Measurements from ENCODE around the gene ATF3.
"Not testable (repeated sequence)": the region's sequence is repeated elsewhere in the genome, so short reads cannot be mapped to it uniquely, and the experiment has no call there.

Gene ATF3

GRCh38 chr1:212649020-212649419 lies 40.5 kb downstream of the ATF3 start:
- DNase-seq (ENCODE audit: low read depth): no peak
- H3K4me3 ChIP-seq (ENCODE audit: low read depth, low read length): no peak overlapping the region
- TF ChIP-seq CTCF (IDR thresholded peaks at IDR 0.05; ENCODE audit: insufficient read depth, low read depth, low read length, missing control alignments): no peak

GRCh38 chr1:212650228-212650627 lies 41.7 kb downstream of the ATF3 start:
- H3K4me3 ChIP-seq (ENCODE audit: low read depth, low read length): no peak overlapping the region
- DNase-seq (ENCODE audit: low read depth): no peak
- no peak for TF ChIP-seq CTCF (IDR thresholded peaks at IDR 0.05; ENCODE audit: insufficient read depth, low read depth, low read length, missing control alignments)

- no peak for DNase-seq (ENCODE audit: low read depth)
- no peak overlapping the region for H3K4me3 ChIP-seq (ENCODE audit: low read depth, low read length)
- TF ChIP-seq CTCF (IDR thresholded peaks at IDR 0.05; ENCODE audit: insufficient read depth, low read depth, low read length, missing control alignments): no peak
Observed at GRCh38 chr1:212651521-212651920, 43.0 kb downstream of the ATF3 start.

- no peak overlapping the region for H3K4me3 ChIP-seq (ENCODE audit: low read depth, low read length)
- no peak for DNase-seq (ENCODE audit: low read depth)
- no peak for TF ChIP-seq CTCF (IDR thresholded peaks at IDR 0.05; ENCODE audit: insufficient read depth, low read depth, low read length, missing control alignments)
Observed at GRCh38 chr1:212651977-212652376, 43.4 kb downstream of the ATF3 start.

- TF ChIP-seq CTCF (IDR thresholded peaks at IDR 0.05; ENCODE audit: insufficient read depth, low read depth, low read length, missing control alignments): no peak
- H3K4me3 ChIP-seq (ENCODE audit: low read depth, low read length): no peak overlapping the region
- DNase-seq (ENCODE audit: low read depth): no peak
Observed at GRCh38 chr1:212652609-212653008, 44.0 kb downstream of the ATF3 start.

GRCh38 chr1:212655668-212656440 lies 47.3 kb downstream of the ATF3 start:
- no peak for TF ChIP-seq CTCF (IDR thresholded peaks at IDR 0.05; ENCODE audit: insufficient read depth, low read depth, low read length, missing control alignments)
- H3K4me3 ChIP-seq (ENCODE audit: low read depth, low read length): no peak overlapping the region
- DNase-seq (ENCODE audit: low read depth): no peak

- DNase-seq (ENCODE audit: low read depth): peak; percentile 68
- TF ChIP-seq CTCF (IDR thresholded peaks at IDR 0.05; ENCODE audit: insufficient read depth, low read depth, low read length, missing control alignments): no peak
- no peak overlapping the region for H3K4me3 ChIP-seq (ENCODE audit: low read depth, low read length)
Observed at GRCh38 chr1:212656730-212657129, 48.2 kb downstream of the ATF3 start.

- not testable (repeated sequence) for DNase-seq (ENCODE audit: low read depth); H3K4me3 ChIP-seq (ENCODE audit: low read depth, low read length)
Observed at GRCh38 chr1:212658250-212658649, 49.7 kb downstream of the ATF3 start.

Measured in GM12865 (cell line).